GM18870 (cell line): ENCODE data around the gene CDKN2A.
A peak's percentile ranks its signal among the peaks of the same experiment; 100 is the strongest.

Experiments used
- ATAC-seq: cut with Tn5 transposase; IDR thresholded peaks from one replicate; pipeline ENCODE4 v1.9.1; 2021; ENCODE audit warnings: moderate library complexity; ENCODE audit not compliant: unreplicated experiment

CDKN2A gene

GRCh38 chr9:22008384-22008716 is 14.2 kb upstream of the CDKN2A start:
- ATAC-seq, result peak; percentile 6

GRCh38 chr9:22005702-22006606 is 11.8 kb upstream of the CDKN2A start:
- ATAC-seq, result no peak

DNA sequence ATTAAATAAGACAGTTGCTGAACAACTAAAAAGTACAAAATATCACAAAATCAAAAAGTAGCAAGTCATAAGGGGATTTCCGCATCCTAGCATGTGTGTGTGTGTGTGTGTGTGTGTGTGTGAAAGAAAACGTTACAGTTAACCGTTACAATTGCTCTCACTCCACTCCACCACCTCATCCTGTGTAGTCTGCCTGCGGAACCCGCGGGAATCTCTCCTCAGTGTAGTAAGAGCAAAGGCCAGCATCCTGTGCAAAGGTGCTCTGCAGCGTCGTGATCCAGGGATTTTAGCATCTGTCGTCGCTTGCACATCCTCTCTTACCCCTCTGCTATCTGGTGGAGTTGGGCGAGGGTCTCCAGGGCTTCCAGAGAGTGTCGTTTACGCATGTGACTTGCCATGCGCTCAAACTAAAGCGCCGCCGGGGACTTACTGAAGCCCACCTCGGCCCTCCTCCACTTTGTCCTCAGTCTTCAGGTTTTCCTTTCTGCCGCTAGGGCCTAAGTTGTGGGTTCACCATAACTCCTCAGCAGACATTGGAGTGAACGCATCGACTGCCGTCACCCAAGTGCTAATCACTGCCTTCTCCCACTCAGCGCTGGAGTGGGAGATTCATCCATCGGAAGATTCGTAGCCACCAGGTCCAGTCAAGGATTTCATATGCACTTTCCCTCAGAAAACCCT is 11.0 kb upstream of the CDKN2A start:
- no peak for ATAC-seq

- ATAC-seq, result no peak
These were observed 7.8 kb upstream of the CDKN2A start for GRCh38 chr9:22002038-22002437.

DNA sequence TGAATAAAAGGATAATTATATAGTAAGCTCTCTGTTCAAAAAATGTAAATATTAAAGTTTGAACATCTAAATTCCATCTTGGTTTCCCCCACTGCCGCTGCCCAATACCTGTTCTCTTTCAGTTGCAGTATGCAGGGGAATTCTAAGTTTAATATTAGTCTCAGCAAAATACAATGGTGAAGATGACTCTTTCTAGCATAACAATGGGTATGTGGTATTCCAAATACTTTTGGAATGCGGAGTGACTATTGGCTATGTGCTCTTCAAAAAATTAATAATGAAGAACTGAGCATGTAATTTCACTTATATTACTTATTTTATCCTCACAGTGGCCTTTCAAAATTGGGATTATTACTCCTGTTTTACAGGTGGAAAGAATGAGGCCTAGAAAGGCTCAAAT is 3.8 kb upstream of the CDKN2A start:
- no peak for ATAC-seq

- no peak for ATAC-seq
These were observed 3.3 kb upstream of the CDKN2A start for GRCh38 chr9:21997480-21997879.

GRCh38 chr9:21996858-21997257 is 2.7 kb upstream of the CDKN2A start:
- ATAC-seq, result no peak

DNA sequence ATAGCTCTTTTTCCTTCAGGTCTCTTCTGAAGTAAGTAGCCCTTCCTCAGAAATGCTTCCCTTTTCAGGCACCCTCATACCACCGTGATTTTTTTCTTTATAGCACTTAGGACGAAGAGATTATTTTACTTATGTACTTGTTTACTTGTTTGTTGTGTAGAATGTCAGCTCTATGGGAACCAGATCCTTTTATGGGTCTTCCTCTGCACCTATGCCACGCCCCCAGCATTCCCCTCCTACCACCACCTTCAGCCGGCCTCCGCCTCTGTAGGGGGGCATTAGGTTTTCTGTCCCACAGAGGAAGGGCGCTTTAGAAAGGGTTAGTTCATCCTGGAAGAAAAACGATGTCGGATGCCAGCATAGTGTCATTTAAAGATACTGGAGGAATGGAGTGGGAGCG is 2.2 kb upstream of the CDKN2A start:
- ATAC-seq, result no peak

- ATAC-seq, result no peak
These were observed 1.6 kb upstream of the CDKN2A start for GRCh38 chr9:21995666-21996398.

GRCh38 chr9:21995006-21995665 is 944 bp upstream of the CDKN2A start:
- ATAC-seq, result peak; percentile 73

- peak; percentile 31 for ATAC-seq
These were observed 389 bp upstream of the CDKN2A start, which contains the start of gene CDKN2B-AS1 for GRCh38 chr9:21994556-21995005. Gene CDKN2B-AS1, plus strand, starts transcription at chr9:21994791.

DNA sequence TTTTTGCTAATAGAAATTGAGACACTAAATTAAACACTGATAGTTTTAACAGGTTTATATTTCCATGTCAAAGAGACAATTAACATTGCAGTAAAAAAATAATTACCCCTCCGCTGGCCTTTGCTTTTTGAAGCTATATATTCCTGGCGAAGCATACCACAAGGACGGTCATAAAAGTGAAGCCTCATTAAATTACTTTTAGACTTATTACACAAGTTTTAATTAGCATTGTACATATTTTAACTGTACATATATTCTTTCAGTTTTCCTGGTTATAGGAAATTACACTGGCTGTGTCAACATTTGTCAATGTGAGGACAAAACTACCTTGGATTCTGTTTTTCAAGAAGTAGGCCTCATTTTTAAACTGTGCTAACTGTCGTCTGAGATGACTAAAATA is 1.2 kb downstream of the CDKN2A start:
- no peak for ATAC-seq

- ATAC-seq, result no peak
These were observed 2.9 kb downstream of the CDKN2A start for GRCh38 chr9:21991072-21991959.

DNA sequence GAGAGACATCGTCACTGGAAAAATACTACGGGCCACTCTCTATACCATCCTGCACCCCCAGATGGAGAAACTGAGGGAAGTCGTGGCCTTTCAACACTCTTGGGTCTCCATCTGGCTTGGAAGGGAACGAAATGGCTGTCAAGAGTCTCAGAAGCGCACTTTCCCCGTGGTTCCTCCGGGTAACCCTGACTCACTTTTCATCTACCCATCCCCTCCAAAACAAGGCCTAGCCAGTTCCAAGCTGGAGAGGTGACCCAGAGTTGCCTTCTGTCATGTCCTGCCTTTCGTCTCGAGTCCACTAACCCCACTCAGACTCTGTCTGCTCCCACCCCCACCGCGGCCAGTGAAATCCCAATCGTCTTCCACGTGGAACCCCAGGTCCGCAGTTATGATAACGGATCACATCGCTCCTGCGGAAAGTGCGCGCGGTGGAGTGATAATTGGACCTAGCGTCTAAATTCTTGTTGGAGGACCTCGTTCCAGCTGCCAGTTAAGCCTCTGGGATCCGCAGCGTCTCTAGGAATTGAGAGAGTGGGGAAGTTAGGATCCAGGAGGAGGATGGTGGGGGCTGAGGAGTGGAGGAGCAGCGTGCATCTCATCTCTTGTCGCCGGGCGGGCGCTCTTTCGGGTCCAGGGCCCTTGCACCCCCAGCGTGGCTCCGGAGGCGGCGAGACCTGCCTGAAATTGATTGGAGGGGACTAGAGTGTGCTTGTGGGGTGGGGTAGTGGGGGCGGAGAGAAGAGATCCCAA is 4.6 kb downstream of the CDKN2A start:
- ATAC-seq, result no peak

DNA sequence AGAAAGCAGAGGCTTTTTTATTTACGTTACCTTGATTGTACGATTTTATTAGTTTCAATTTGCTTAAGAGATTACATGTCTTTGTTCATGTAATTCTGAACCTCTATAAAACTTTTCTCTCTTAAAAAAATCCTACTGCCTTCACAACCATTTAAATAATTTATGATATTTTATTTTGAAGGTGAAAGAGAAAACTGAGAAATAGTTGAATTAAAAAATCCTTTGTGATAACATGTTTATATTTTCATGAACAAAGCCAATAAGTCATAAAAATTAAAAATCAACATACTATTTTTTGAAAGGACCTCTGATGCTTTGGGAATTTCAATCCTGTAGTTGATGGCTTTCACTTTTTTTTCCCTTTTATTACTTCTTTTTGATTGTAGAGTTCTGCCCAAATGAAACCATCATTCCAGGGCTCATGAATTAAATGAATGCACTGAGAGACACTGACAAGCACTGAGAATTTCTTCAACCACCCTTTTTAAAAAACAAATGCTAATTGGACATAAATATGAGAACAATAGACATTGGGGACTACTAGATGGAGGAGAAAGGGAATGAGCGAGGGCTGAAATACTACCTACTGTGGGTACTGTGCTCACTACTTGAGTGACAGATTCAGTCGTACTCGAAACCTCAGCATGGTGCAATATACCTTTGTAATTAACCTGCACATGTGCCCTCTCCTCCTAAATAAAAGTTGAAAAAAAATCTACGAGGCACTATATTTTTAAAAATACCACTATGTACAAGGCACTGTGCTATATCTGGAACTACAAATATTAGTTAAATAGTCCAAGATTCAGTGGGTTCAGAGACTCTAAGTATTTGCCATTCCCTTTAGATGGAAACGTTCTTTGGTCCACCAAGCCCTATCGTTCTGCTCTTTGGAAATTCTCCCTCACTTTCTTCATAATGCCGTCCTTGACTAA is 5.9 kb downstream of the CDKN2A start:
- ATAC-seq, result no peak

GRCh38 chr9:21985964-21986667 is 8.1 kb downstream of the CDKN2A start:
- ATAC-seq, result peak; percentile 49

- no peak for ATAC-seq
These were observed 10.1 kb downstream of the CDKN2A start for GRCh38 chr9:21984101-21984500.

DNA sequence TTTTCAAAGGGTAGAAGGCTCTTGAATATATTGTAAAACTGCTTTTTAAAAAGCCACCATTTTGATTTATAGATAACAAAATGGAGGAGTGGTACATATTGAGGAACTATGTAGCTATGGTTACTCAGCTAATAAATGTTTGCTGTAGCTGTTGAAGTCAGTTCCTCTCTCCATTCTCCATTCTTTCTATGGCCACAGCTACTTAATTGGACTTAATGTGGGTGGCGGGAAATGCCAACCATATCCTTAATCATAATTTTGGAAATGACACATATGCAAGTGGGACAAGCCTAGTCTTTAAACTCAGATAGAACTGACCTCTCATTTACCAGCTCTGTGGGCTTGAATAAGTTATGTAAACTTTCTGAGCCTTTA is 10.6 kb downstream of the CDKN2A start:
- no peak for ATAC-seq
